ENCODE results near the gene IGF1.

Gene IGF1
- 0 to 0.11 (median 0) reads per million in 3 experiments for total RNA-seq

- DNase-seq = no peak
Observed at GRCh38 chr12:102480406-102480805, at the start of gene IGF1. IGF1 (minus strand) TSS chr12:102480563; CDS start chr12:102480381, 182 bp downstream.

GRCh38 chr12:102528111-102528510, 47.7 kb upstream of the IGF1 start:
- no peak for DNase-seq

- DNase-seq = no peak
Observed at GRCh38 chr12:102527171-102527720, 46.9 kb upstream of the IGF1 start.

GRCh38 chr12:102526656-102527055, 46.3 kb upstream of the IGF1 start:
- DNase-seq = no peak

- no peak for DNase-seq
Observed at GRCh38 chr12:102522768-102523167, 42.4 kb upstream of the IGF1 start.

- DNase-seq = no peak
Observed at GRCh38 chr12:102521662-102522277, 41.4 kb upstream of the IGF1 start.

- DNase-seq = no peak
Observed at GRCh38 chr12:102518871-102519270, 38.5 kb upstream of the IGF1 start.

- no peak for DNase-seq
Observed at GRCh38 chr12:102514696-102515095, 34.3 kb upstream of the IGF1 start.

GRCh38 chr12:102513739-102514138, 33.4 kb upstream of the IGF1 start:
- no peak for DNase-seq

GRCh38 chr12:102513272-102513671, 32.9 kb upstream of the IGF1 start:
- DNase-seq = no peak

GRCh38 chr12:102512523-102512922, 32.2 kb upstream of the IGF1 start:
- DNase-seq = no peak

- no peak for DNase-seq
Observed at GRCh38 chr12:102511575-102511974, 31.2 kb upstream of the IGF1 start.

GRCh38 chr12:102510463-102510862, 30.1 kb upstream of the IGF1 start:
- no peak for DNase-seq

- no peak for DNase-seq
Observed at GRCh38 chr12:102510031-102510430, 29.7 kb upstream of the IGF1 start.

- DNase-seq = no peak
Observed at GRCh38 chr12:102509123-102509626, 28.8 kb upstream of the IGF1 start.

- no peak for DNase-seq
Observed at GRCh38 chr12:102508052-102508451, 27.7 kb upstream of the IGF1 start.

GRCh38 chr12:102507301-102507700, 26.9 kb upstream of the IGF1 start:
- DNase-seq = no peak

GRCh38 chr12:102504871-102505270, 24.5 kb upstream of the IGF1 start:
- DNase-seq = no peak

GRCh38 chr12:102504280-102504679, 23.9 kb upstream of the IGF1 start:
- no peak for DNase-seq

- no peak for DNase-seq
Observed at GRCh38 chr12:102503831-102504230, 23.5 kb upstream of the IGF1 start.

- DNase-seq = no peak
Observed at GRCh38 chr12:102503056-102503681, 22.8 kb upstream of the IGF1 start.

GRCh38 chr12:102501773-102502172, 21.4 kb upstream of the IGF1 start:
- no peak for DNase-seq

- no peak for DNase-seq
Observed at GRCh38 chr12:102498471-102498870, 18.1 kb upstream of the IGF1 start.

- no peak for DNase-seq
Observed at GRCh38 chr12:102497743-102498142, 17.4 kb upstream of the IGF1 start.
